H9 (cell line): ENCODE results near the gene WDR72. TPM values are rescaled to one million over a fixed set of nuclear protein-coding genes. Genes with fewer than 3 reads are reported as not detected.

ENCODE experiments used
- DNase-seq: peaks from one replicate; pipeline ENCODE4 v3.0.0-alpha.2; 2017
- H2AFZ ChIP-seq: one replicate; pipeline ENCODE4 v1.6.1; 2013; ENCODE audit warnings: mild to moderate bottlenecking, low read length, control low read depth, moderate library complexity
- H2AK5ac ChIP-seq: 2 replicates; pipeline ENCODE4 v1.6.1; 2013; ENCODE audit warnings: low read length, control low read depth, mixed read lengths; ENCODE audit not compliant: insufficient read length
- H2BK120ac ChIP-seq: one replicate; pipeline ENCODE4 v1.6.1; 2013; ENCODE audit warnings: low read depth, mild to moderate bottlenecking, low read length, control low read depth, inconsistent platforms; ENCODE audit not compliant: poor library complexity, severe bottlenecking
- H2BK12ac ChIP-seq: 2 replicates; pipeline ENCODE4 v1.6.1; 2013; ENCODE audit warnings: low read length, control low read depth, mixed read lengths, low read depth; ENCODE audit not compliant: insufficient read length
- H2BK15ac ChIP-seq: 2 replicates; pipeline ENCODE4 v1.6.1; 2013; ENCODE audit warnings: low read depth, low read length, control low read depth
- H2BK20ac ChIP-seq: one replicate; pipeline ENCODE4 v1.6.1; 2013; ENCODE audit warnings: low read depth, mild to moderate bottlenecking, low read length, control low read depth, inconsistent platforms; ENCODE audit not compliant: poor library complexity, severe bottlenecking
- H2BK5ac ChIP-seq: 2 replicates; pipeline ENCODE4 v1.6.1; 2013; ENCODE audit warnings: low read length, control low read depth, mixed read lengths; ENCODE audit not compliant: insufficient read length
- H3K14ac ChIP-seq: 2 replicates; pipeline ENCODE4 v1.6.1; 2013; ENCODE audit warnings: low read length, control low read depth; ENCODE audit not compliant: insufficient read depth
- H3K18ac ChIP-seq: 2 replicates; pipeline ENCODE4 v1.6.1; 2013; ENCODE audit warnings: low read depth, mild to moderate bottlenecking, mixed read lengths, low read length, control low read depth; ENCODE audit not compliant: insufficient read length
- H3K23ac ChIP-seq: 2 replicates; pipeline ENCODE4 v1.6.1; 2013; ENCODE audit warnings: low read length, control low read depth, mixed read lengths, low read depth; ENCODE audit not compliant: insufficient read length
- H3K23me2 ChIP-seq: 2 replicates; pipeline ENCODE4 v1.6.1; 2013; ENCODE audit warnings: low read depth, mild to moderate bottlenecking, mixed read lengths, low read length, control low read depth; ENCODE audit not compliant: insufficient read length, poor library complexity, severe bottlenecking
- H3K27ac ChIP-seq: 2 replicates; pipeline ENCODE4 v1.5.1; 2013; ENCODE audit warnings: low read length, control low read depth, mixed read lengths, low read depth; ENCODE audit not compliant: insufficient read length
- H3K27me3 ChIP-seq: 2 replicates; pipeline ENCODE4 v1.6.1; 2013; ENCODE audit warnings: low read length, control low read depth, inconsistent platforms; ENCODE audit not compliant: insufficient read depth
- H3K4ac ChIP-seq: 2 replicates; pipeline ENCODE4 v1.6.1; 2013; ENCODE audit warnings: low read depth, mild to moderate bottlenecking, control low read depth, inconsistent platforms, low read length, moderate library complexity
- H3K4me1 ChIP-seq: 2 replicates; pipeline ENCODE4 v1.6.1; 2013; ENCODE audit warnings: low read length, control low read depth, inconsistent platforms; ENCODE audit not compliant: insufficient read depth
- H3K4me2 ChIP-seq: 2 replicates; pipeline ENCODE4 v1.6.1; 2013; ENCODE audit warnings: low read length, control low read depth, mixed read lengths; ENCODE audit not compliant: insufficient read length, insufficient read depth
- H3K56ac ChIP-seq: 2 replicates; pipeline ENCODE4 v1.6.1; 2013; ENCODE audit warnings: low read depth, mild to moderate bottlenecking, mixed read lengths, low read length, control low read depth; ENCODE audit not compliant: insufficient read length
- H3K79me1 ChIP-seq: 2 replicates; pipeline ENCODE4 v1.6.1; 2013; ENCODE audit warnings: low read depth, mild to moderate bottlenecking, moderate library complexity, low read length, control low read depth, inconsistent platforms; ENCODE audit not compliant: insufficient read depth, poor library complexity, severe bottlenecking
- H3K79me2 ChIP-seq: 2 replicates; pipeline ENCODE4 v1.6.1; 2013; ENCODE audit warnings: low read length, control low read depth, inconsistent platforms; ENCODE audit not compliant: insufficient read depth
- H3K9ac ChIP-seq: 2 replicates; pipeline ENCODE4 v1.6.1; 2013; ENCODE audit warnings: low read length, control low read depth, mixed read lengths; ENCODE audit not compliant: insufficient read length; ENCODE audit errors: extremely low read depth
- H3K9me3 ChIP-seq: one replicate; pipeline ENCODE4 v1.6.1; 2013; ENCODE audit warnings: low read depth, low read length, inconsistent platforms; ENCODE audit not compliant: control insufficient read depth
- H3T11ph ChIP-seq: one replicate; pipeline ENCODE4 v1.6.1; 2013; ENCODE audit warnings: mild to moderate bottlenecking, low read length, control low read depth, inconsistent platforms
- H4K20me1 ChIP-seq: one replicate; pipeline ENCODE4 v1.6.1; 2013; ENCODE audit not compliant: control insufficient read depth, insufficient read length, insufficient read depth
- H4K5ac ChIP-seq: 2 replicates; pipeline ENCODE4 v1.6.1; 2013; ENCODE audit warnings: low read depth, mild to moderate bottlenecking, mixed read lengths, low read length, control low read depth; ENCODE audit not compliant: insufficient read length
- H4K8ac ChIP-seq: replicated peaks from 2 replicates; pipeline ENCODE4 v1.6.1; 2013; ENCODE audit warnings: low read length, control low read depth, mixed read lengths, low read depth; ENCODE audit not compliant: insufficient read length
- H4K91ac ChIP-seq: 2 replicates; pipeline ENCODE4 v1.6.1; 2013; ENCODE audit warnings: low read depth, mild to moderate bottlenecking, moderate library complexity, mixed read lengths, low read length, control low read depth; ENCODE audit not compliant: insufficient read length
- H3K27ac Mint-ChIP-seq, 3 experiments: 2 replicates in 2 of 3; 3 replicates in 1 of 3; pipeline ENCODE4 v1.8.0; 2020 to 2021; ENCODE audit warnings: mixed read lengths in 3 of 3, mild to moderate bottlenecking in 1 of 3, moderate library complexity in 1 of 3
- H3K27me3 Mint-ChIP-seq: 2 replicates; pipeline ENCODE4 v1.8.0; 2021; ENCODE audit warnings: low read depth, mild to moderate bottlenecking, moderate library complexity, mixed read lengths
- H3K36me3 Mint-ChIP-seq, 3 experiments: 2 replicates in 2 of 3; 3 replicates in 1 of 3; pipeline ENCODE4 v1.8.0; 2020 to 2021; ENCODE audit warnings: low read depth in 3 of 3, mixed read lengths in 3 of 3; ENCODE audit not compliant: insufficient read depth in 1 of 3
- H3K4me1 Mint-ChIP-seq, 2 experiments: 2 replicates each; pipeline ENCODE4 v1.8.0; 2020; ENCODE audit warnings: mixed read lengths in 2 of 2
- H3K4me3 Mint-ChIP-seq, 2 experiments: 2 replicates in 1 of 2; 3 replicates in 1 of 2; pipeline ENCODE4 v1.8.0; 2020 to 2021; ENCODE audit warnings: mild to moderate bottlenecking in 2 of 2, mixed read lengths in 2 of 2, moderate library complexity in 1 of 2
- H3K9me3 Mint-ChIP-seq, 2 experiments: 2 replicates in 1 of 2; 3 replicates in 1 of 2; pipeline ENCODE4 v1.8.0; 2020; ENCODE audit warnings: mild to moderate bottlenecking in 2 of 2, mixed read lengths in 2 of 2, moderate library complexity in 1 of 2
- CTCF ChIP-seq: fragments of 200-600 bp; sonication (generic); conservative IDR thresholded peaks from 3 replicates; pipeline ENCODE4 v1.8.0; 2021; ENCODE audit warnings: antibody characterized with exemption, mild to moderate bottlenecking
- WGBS: extraction: QIAGEN DNeasy Blood & Tissue Kit; methylation state at CpG from one replicate; pipeline ENCODE4 v1.1.7; 2013; ENCODE audit warnings: missing lambda C conversion rate, low lambda C conversion rate, mixed read lengths; ENCODE audit not compliant: insufficient read length; ENCODE audit errors: extremely low coverage; 5-methylcytosine and 5-hydroxymethylcytosine counted together
- total RNA-seq: library from RNA; stranded (reverse); gene quantifications from 2 replicates; pipeline ENCODE4 v1.2.1, GENCODE V29; 2021

The WDR72 gene
- total RNA-seq, 1 experiment from 2014 or later: 2.9 TPM

- Mint-ChIP-seq H3K4me1 (no peaks in the 10 kb centered on the region), H3K4me3 (no peak overlapping the region), H3K27ac (no peak overlapping the region), H3K27me3 (no peaks in the 10 kb centered on the region; the same call in 1 of the 2 replicates), H3K9me3 (no peaks in the 10 kb centered on the region), H3K36me3 (no peaks in the 10 kb centered on the region)
- WGBS: no CpG with 5 or more reads among the region's 1 CpG
- Histone ChIP-seq H3K9ac (no peak overlapping the region), H3K56ac (no peak overlapping the region), H2BK12ac (no peak overlapping the region), H3K4me2 (no peak overlapping the region), H2BK5ac (no peak overlapping the region), H2AK5ac (no peak overlapping the region), H2BK120ac (no peak overlapping the region), H3K23ac (no peak overlapping the region), H3K23me2 (no peaks in the 10 kb centered on the region), H2BK20ac (no peak overlapping the region), H3K9me3 (no peaks in the 10 kb centered on the region), H3K4me1 (no peaks in the 10 kb centered on the region), H3K27me3 (no peaks in the 10 kb centered on the region), H3K4ac (no peak overlapping the region), H3K18ac (no peak overlapping the region), H4K5ac (no peak overlapping the region), H3K79me1 (no peaks in the 10 kb centered on the region), H3T11ph (no peak overlapping the region), H3K27ac (no peak overlapping the region), H2BK15ac (no peak overlapping the region), H4K8ac (no peak overlapping the region), H4K91ac (no peak overlapping the region), H2AFZ (no peak overlapping the region), H3K14ac (no peak overlapping the region), H4K20me1 (no peaks in the 10 kb centered on the region), H3K79me2 (no peaks in the 10 kb centered on the region)
- no peak for TF ChIP-seq CTCF
- DNase-seq: no peak
Observed at GRCh38 chr15:53807501-53807900, 48.0 kb upstream of the WDR72 start.
